OCI-LY1 (cell line): ENCODE measurements around the gene SMAD4.

Experiments
- H2AFZ ChIP-seq: fragments of 200-600 bp; sonication (generic), shearing (Covaris generic); 2 replicates; pipeline ENCODE4 v1.6.0; 2014; ENCODE audit warnings: antibody characterized with exemption, mild to moderate bottlenecking, low read length
- H3F3A ChIP-seq: fragments of 200-600 bp; sonication (generic), shearing (Covaris generic); 2 replicates; pipeline ENCODE4 v1.6.0; 2014; ENCODE audit warnings: mild to moderate bottlenecking, antibody characterized with exemption, low read length, moderate library complexity; ENCODE audit not compliant: insufficient read depth
- H3K27ac ChIP-seq: fragments of 200-600 bp; sonication (generic); 2 replicates; pipeline ENCODE4 v1.5.1; 2014; ENCODE audit warnings: low read length, mixed run types, mild to moderate bottlenecking, low read depth; ENCODE audit not compliant: poor library complexity, severe bottlenecking
- H3K27me3 ChIP-seq: fragments of 200-600 bp; sonication (generic); 2 replicates; pipeline ENCODE4 v1.6.0; 2014; ENCODE audit warnings: antibody characterized with exemption, mild to moderate bottlenecking, low read length, moderate library complexity; ENCODE audit not compliant: insufficient read depth
- H3K36me3 ChIP-seq: fragments of 200-600 bp; sonication (generic); 2 replicates; pipeline ENCODE4 v1.6.1; 2014; ENCODE audit warnings: mild to moderate bottlenecking, antibody characterized with exemption, low read length, moderate library complexity, mixed read lengths; ENCODE audit not compliant: insufficient read depth
- H3K4me1 ChIP-seq: fragments of 200-600 bp; sonication (generic); 2 replicates; pipeline ENCODE4 v1.5.1; 2014; ENCODE audit warnings: mild to moderate bottlenecking, low read length, moderate library complexity; ENCODE audit not compliant: insufficient read depth, severe bottlenecking
- H3K4me2 ChIP-seq: fragments of 200-600 bp; sonication (generic), shearing (Covaris generic); 2 replicates; pipeline ENCODE4 v1.6.1; 2014; ENCODE audit warnings: low read length
- H3K4me3 ChIP-seq: fragments of 200-600 bp; sonication (generic); 2 replicates; pipeline ENCODE4 v1.5.1; 2014; ENCODE audit warnings: low read length, low read depth, mild to moderate bottlenecking, mixed read lengths; ENCODE audit not compliant: poor library complexity, severe bottlenecking
- H3K79me2 ChIP-seq: fragments of 200-600 bp; shearing (Covaris generic); 2 replicates; pipeline ENCODE4 v1.6.1; 2016; ENCODE audit warnings: mixed run types, low read length, mixed read lengths; ENCODE audit not compliant: insufficient read depth
- H3K9ac ChIP-seq: fragments of 200-600 bp; sonication (generic), shearing (Covaris generic); 2 replicates; pipeline ENCODE4 v1.6.1; 2014; ENCODE audit warnings: mild to moderate bottlenecking, low read length, mixed read lengths
- H3K9me2 ChIP-seq: fragments of 200-600 bp; sonication (generic), shearing (Covaris generic); 2 replicates; pipeline ENCODE4 v1.6.1; 2014; ENCODE audit warnings: low read depth, mild to moderate bottlenecking, low read length, mixed read lengths
- H3K9me3 ChIP-seq: fragments of 200-600 bp; shearing (Covaris generic); 2 replicates; pipeline ENCODE4 v1.6.1; 2014; ENCODE audit warnings: low read length, mixed read lengths
- H4K20me1 ChIP-seq: fragments of 200-600 bp; sonication (generic), shearing (Covaris generic); 2 replicates; pipeline ENCODE4 v1.6.0; 2016; ENCODE audit warnings: mild to moderate bottlenecking, low read length; ENCODE audit not compliant: insufficient read depth
- CTCF ChIP-seq: fragments of 200-600 bp; sonication (generic), shearing (Covaris generic); IDR thresholded peaks from 2 replicates; pipeline ENCODE4 v1.5.1; 2017; ENCODE audit warnings: mild to moderate bottlenecking, antibody characterized with exemption, low read length, moderate library complexity, mixed read lengths
- EZH2 ChIP-seq: fragments of 200-600 bp; sonication (generic), shearing (Covaris generic); IDR thresholded peaks from 2 replicates; pipeline ENCODE4 v1.8.0; 2017; ENCODE audit warnings: borderline replicate concordance, mixed run types, mild to moderate bottlenecking, antibody characterized with exemption, low read length, moderate library complexity, mixed read lengths

SMAD4 gene

DNA sequence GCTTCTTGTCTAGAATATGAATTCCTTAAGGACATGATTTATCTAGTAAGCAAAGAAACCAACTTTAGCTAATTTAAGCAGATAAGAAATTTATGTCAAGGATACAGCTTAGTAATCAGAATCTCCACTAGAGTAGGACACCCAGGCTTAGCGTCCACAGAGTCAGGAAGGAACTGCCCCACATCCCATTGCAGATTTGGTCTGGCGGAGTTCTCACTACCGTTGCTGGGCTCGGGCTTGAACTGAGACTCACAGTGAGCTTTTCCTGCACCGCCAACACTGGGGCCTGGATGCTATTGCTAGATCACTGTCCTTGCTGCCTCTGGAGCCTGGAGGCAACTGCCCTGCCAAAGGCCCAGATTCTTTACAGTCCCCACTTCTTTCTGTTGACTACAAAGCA lies 68.1 kb downstream of the SMAD4 start:
- TF ChIP-seq EZH2 (no peak), CTCF (no peak)
- H3K4me2 ChIP-seq = no peak overlapping the region
- H3K4me3 ChIP-seq = no peak overlapping the region

GRCh38 chr18:51098513-51098912 lies 68.5 kb downstream of the SMAD4 start:
- no peaks in the 10 kb centered on the region for H3K79me2 ChIP-seq
- no peak for TF ChIP-seq EZH2
- TF ChIP-seq CTCF = no peak

More for the DNA sequence above, 68.1 kb downstream of the SMAD4 start:
- Histone ChIP-seq H3K27me3 (no peaks in the 10 kb centered on the region), H3K9me2 (no peaks in the 10 kb centered on the region), H2AFZ (no peak overlapping the region), H3K27ac (no peak overlapping the region), H3K4me1 (no peaks in the 10 kb centered on the region), H3F3A (no peaks in the 10 kb centered on the region), H3K79me2 (no peaks in the 10 kb centered on the region), H3K9ac (no peak overlapping the region), H3K36me3 (no peaks in the 10 kb centered on the region), H4K20me1 (no peaks in the 10 kb centered on the region), H3K9me3 (peaks cover 3% of the 10 kb centered on the region; the same call in 1 of the 2 replicates)

DNA sequence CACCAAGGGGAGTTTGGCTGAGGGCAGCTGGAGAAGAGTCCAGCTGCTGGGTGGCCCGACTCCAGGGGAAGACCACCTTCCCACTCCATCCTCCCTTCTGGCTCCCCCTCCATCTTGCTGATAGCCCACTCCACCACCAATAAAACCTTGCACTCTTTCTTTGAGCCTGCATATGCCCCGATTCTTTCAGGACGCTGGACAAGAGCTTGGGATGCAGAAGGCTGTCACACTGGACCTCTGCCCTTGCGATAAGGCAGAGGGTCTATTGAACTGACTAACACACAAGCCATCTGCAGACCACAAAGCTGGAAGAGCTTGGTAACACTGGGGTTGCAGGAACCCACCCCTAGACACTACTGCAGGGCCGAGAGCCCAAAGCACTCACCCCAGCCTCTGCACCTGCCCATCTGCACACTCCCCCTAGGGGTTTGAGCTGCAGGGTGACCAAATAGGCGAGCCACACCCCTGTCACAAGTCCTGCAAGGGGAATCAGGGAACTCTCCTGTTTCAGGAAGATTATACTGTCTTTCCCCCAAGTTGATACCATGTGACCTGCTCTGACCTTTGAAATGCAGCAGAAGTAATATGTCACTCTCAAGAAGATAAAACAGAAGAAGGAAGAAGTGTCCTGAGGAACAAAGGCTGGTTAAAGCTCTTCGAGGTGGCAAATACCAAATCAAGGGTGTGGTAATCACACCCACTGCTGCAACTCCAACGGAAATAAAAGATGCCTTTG lies 70.5 kb downstream of the SMAD4 start:
- Histone ChIP-seq H3K4me1 (no peaks in the 10 kb centered on the region), H3K4me2 (no peak overlapping the region), H3K9me2 (no peaks in the 10 kb centered on the region), H3K9ac (no peak overlapping the region), H3F3A (no peaks in the 10 kb centered on the region), H4K20me1 (no peaks in the 10 kb centered on the region), H3K9me3 (peaks cover 3% of the 10 kb centered on the region; the same call in 1 of the 2 replicates), H3K27ac (no peak overlapping the region), H3K27me3 (no peaks in the 10 kb centered on the region), H3K36me3 (no peaks in the 10 kb centered on the region), H3K4me3 (no peak overlapping the region), H3K79me2 (no peaks in the 10 kb centered on the region), H2AFZ (no peak overlapping the region)
- TF ChIP-seq EZH2 = no peak
- TF ChIP-seq CTCF = no peak

More at GRCh38 chr18:51098513-51098912, 68.5 kb downstream of the SMAD4 start:
- H2AFZ ChIP-seq = no peak overlapping the region
- H3K9ac ChIP-seq = no peak overlapping the region
- H3K9me2 ChIP-seq = no peaks in the 10 kb centered on the region
- H3K4me3 ChIP-seq = no peak overlapping the region
- H3K27ac ChIP-seq = no peak overlapping the region
- no peaks in the 10 kb centered on the region for H3K4me1 ChIP-seq
- H3K36me3 ChIP-seq = no peaks in the 10 kb centered on the region
- H3K9me3 ChIP-seq = peaks cover 3% of the 10 kb centered on the region; the same call in 1 of the 2 replicates
- H3F3A ChIP-seq = no peaks in the 10 kb centered on the region
- H4K20me1 ChIP-seq = no peaks in the 10 kb centered on the region
- no peaks in the 10 kb centered on the region for H3K27me3 ChIP-seq
- no peak overlapping the region for H3K4me2 ChIP-seq
